ENCODE measurements around the gene MKX. TPM values are rescaled to one million over a fixed set of nuclear protein-coding genes. Genes with fewer than 3 reads are reported as not detected.

Gene MKX
- total RNA-seq, 1 experiment from 2014 or later, result not detected

- in situ Hi-C loops (cut with HindIII; ENCODE audit: low sequenced_read_pairs), result no loop called here
- DNase-seq (ENCODE audit: low spot score), result no peak
Observed at GRCh38 chr10:27626890-27627289, 118.7 kb downstream of the MKX start.

GRCh38 chr10:27625452-27626211 is 120.0 kb downstream of the MKX start:
- in situ Hi-C loops (cut with HindIII; ENCODE audit: low sequenced_read_pairs), result no loop called here
- no peak for DNase-seq (ENCODE audit: low spot score)

- no peak for DNase-seq (ENCODE audit: low spot score)
Observed at GRCh38 chr10:27624941-27625340, 120.7 kb downstream of the MKX start.

More at GRCh38 chr10:27624941-27625340, 120.7 kb downstream of the MKX start:
- in situ Hi-C loops (cut with HindIII; ENCODE audit: low sequenced_read_pairs), result no loop called here

Other genes starting within 250 kb of the MKX start
- 35.1 and 65.5 TPM in 2 replicates for gene RAB18, start 241.5 kb downstream of the MKX start, total RNA-seq (2014; rRNA removed; shearing (Covaris generic))